ENCODE results near the gene APBB3. TPM values are rescaled to one million over a fixed set of nuclear protein-coding genes. Genes with fewer than 3 reads are reported as not detected.
A peak's percentile ranks its signal among the peaks of the same experiment; 100 is the strongest.
"Not testable (repeated sequence)": the region's sequence is repeated elsewhere in the genome, so short reads cannot be mapped to it uniquely, and the experiment has no call there.

Gene APBB3, protein sequence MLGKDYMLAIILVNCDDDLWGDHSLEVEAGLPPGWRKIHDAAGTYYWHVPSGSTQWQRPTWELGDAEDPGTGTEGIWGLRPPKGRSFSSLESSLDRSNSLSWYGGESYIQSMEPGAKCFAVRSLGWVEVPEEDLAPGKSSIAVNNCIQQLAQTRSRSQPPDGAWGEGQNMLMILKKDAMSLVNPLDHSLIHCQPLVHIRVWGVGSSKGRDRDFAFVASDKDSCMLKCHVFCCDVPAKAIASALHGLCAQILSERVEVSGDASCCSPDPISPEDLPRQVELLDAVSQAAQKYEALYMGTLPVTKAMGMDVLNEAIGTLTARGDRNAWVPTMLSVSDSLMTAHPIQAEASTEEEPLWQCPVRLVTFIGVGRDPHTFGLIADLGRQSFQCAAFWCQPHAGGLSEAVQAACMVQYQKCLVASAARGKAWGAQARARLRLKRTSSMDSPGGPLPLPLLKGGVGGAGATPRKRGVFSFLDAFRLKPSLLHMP
- 9.2 and 12.0 TPM in 2 replicates for total RNA-seq (2014; rRNA removed; shearing (Covaris generic))
- polyA plus RNA-seq (2015; cell fraction: cytosol; rRNA removed), result 11.1 and 12.5 TPM in 2 replicates
- 469 and 545 TPM in 2 replicates for polyA plus RNA-seq (2015; cell fraction: nucleus; rRNA removed)

DNA sequence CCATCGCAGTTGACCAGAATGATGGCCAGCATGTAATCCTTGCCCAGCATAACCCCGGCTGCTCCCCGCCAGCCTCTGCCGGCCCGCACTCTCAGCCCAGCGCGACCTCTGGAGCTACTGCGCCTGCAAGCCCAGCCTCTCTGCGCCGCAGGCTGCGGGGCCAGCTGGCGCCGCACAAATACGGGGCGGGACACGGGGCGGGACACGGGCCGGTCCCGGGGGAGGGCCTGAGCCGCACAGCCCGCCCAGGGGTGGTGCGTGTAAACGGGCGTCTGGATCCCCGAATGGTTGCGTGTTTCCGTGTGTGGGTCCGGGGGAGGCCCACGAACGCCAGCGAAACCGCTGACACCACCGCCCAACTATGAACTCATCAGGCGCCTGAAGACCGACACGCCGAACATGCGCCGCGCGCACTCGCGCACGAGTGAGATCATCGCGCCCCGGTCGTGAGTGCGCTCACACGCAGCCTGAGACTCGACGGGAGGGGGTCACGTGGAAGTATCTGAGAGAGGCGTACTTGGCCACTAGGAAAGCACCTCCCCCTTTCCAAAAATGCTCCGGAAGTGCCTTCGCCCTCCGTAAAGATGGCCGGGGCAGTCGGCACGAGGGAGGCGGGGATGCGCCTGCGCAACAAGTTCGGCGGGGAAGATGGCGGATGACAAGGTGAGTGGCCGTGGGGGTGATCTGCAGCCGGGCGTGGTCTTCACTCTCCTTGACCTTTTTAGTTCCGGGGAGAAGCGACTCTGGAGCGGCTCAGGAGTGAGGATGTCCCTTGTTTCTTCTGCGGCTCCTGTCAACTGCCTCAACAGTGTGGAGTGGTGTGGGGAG, at the start of gene APBB3, which contains the start of gene SLC35A4:
Gene APBB3, minus strand, starts transcription at position 403 of the 828 bp plus-strand sequence. Its CDS starts 353 bp downstream, at position 50.
Gene SLC35A4, plus strand, starts transcription at position 633 of the 828 bp plus-strand sequence. CDS start 2,342 bp downstream, outside the sequence.
- peak; percentile 98 for DNase-seq (ENCODE audit: low read depth, low spot score)
- in situ Hi-C loops (cut with HindIII; ENCODE audit: low pct_unique_long_range_greater_than_20kb, low sequenced_read_pairs), result no loop called here

- no peak for DNase-seq (ENCODE audit: low read depth, low spot score)
- in situ Hi-C loops (cut with HindIII; ENCODE audit: low pct_unique_long_range_greater_than_20kb, low sequenced_read_pairs), result no loop called here
Measured at GRCh38 chr5:140611020-140611521, 46.7 kb upstream of the APBB3 start.

DNA sequence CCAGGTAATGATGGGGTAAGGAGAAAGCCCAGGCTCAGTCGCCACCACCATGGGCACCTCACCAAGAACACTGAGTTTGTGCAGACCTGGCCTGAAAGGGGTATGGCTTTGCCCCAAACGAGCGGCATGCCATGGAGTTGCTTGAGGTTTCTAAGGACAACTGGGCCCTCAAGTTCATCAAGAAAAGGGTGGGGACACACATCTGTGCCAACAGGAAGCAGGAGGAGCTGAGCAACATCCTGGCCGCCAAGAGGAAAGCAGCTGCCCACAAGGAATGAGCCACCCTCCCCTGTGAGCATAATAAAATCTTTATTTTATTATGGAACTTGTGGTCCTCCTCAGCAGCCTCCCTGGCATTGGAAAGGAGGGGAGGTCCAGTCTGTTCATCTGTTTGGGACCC, 44.7 kb upstream of the APBB3 start:
- peak; percentile 7 for DNase-seq (ENCODE audit: low read depth, low spot score)
- in situ Hi-C loops (cut with HindIII; ENCODE audit: low pct_unique_long_range_greater_than_20kb, low sequenced_read_pairs), result no loop called here

DNA sequence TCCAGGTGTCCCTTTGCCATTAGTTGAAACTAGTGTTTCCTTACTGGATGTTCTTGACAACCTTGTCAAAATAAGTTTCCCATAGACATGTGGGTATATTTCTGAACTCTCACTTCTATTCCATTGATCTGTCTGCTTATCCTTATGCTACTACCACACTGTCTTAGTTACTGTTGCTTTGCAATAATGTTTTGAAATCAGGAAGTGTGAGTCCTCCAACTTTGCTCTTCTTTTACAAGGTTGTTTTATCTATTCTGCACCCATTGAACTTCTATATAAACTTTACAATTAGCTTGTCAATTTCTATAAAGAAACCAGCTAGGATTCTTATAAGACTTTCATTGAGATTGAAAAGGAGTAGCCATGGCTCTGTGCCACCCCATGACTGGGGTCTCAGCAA, 44.3 kb upstream of the APBB3 start:
- DNase-seq (ENCODE audit: low read depth, low spot score), result no peak
- in situ Hi-C loops (cut with HindIII; ENCODE audit: low pct_unique_long_range_greater_than_20kb, low sequenced_read_pairs), result no loop called here

- no peak for DNase-seq (ENCODE audit: low read depth, low spot score)
- in situ Hi-C loops (cut with HindIII; ENCODE audit: low pct_unique_long_range_greater_than_20kb, low sequenced_read_pairs), result no loop called here
Measured at GRCh38 chr5:140607031-140607430, 42.6 kb upstream of the APBB3 start.

GRCh38 chr5:140605879-140606278, 41.5 kb upstream of the APBB3 start:
- DNase-seq (ENCODE audit: low read depth, low spot score), result no peak
- in situ Hi-C loops (cut with HindIII; ENCODE audit: low pct_unique_long_range_greater_than_20kb, low sequenced_read_pairs), result no loop called here

- DNase-seq (ENCODE audit: low read depth, low spot score), result no peak
- in situ Hi-C loops (cut with HindIII; ENCODE audit: low pct_unique_long_range_greater_than_20kb, low sequenced_read_pairs), result no loop called here
Measured at GRCh38 chr5:140603734-140604133, 39.3 kb upstream of the APBB3 start.

GRCh38 chr5:140603446-140603698, 39.0 kb upstream of the APBB3 start:
- in situ Hi-C loops (cut with HindIII; ENCODE audit: low pct_unique_long_range_greater_than_20kb, low sequenced_read_pairs), result not testable (repeated sequence)

GRCh38 chr5:140602147-140602546, 37.7 kb upstream of the APBB3 start:
- in situ Hi-C loops (cut with HindIII; ENCODE audit: low pct_unique_long_range_greater_than_20kb, low sequenced_read_pairs), result no loop called here
- DNase-seq (ENCODE audit: low read depth, low spot score), result no peak

More at GRCh38 chr5:140603446-140603698, 39.0 kb upstream of the APBB3 start:
- not testable (repeated sequence) for DNase-seq (ENCODE audit: low read depth, low spot score)

DNA sequence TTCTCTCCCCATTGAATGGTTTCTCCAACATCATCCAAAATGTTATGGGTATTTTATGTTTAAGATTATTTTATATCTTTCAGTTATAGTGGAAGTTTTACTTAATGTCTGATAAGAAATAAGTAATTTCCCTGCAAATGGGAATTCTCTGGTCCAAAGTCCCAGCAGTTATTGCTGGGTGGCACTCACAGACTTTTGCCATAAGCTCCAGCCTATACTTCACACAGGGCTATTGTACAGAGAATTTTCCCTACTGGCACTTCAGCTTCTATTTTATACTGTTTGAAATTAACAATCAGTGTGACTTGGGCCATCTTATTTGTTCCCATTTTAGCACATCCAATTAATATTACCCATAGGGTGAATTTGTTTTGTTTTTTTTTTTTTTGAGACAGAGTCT, 35.7 kb upstream of the APBB3 start:
- DNase-seq (ENCODE audit: low read depth, low spot score), result no peak
- in situ Hi-C loops (cut with HindIII; ENCODE audit: low pct_unique_long_range_greater_than_20kb, low sequenced_read_pairs), result no loop called here

DNA sequence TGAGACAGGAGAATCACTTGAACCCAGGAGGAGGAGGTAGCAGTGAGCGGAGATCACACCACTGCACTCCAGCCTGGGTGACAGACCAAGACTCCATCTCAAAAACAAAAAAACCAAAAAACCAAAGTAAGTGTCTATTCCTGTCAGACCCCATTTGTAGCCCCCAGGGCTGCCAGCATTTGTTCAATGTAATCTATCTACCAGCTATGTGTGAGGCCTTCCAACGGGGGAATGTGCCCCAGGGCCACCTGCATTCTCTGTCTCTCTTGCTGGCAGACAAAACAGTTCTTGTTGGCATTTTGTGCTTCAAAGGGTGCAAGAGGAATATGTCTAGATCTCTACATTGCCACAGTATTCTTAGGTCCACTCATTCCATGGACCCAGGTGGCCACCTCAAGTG, 34.4 kb upstream of the APBB3 start:
- in situ Hi-C loops (cut with HindIII; ENCODE audit: low pct_unique_long_range_greater_than_20kb, low sequenced_read_pairs), result no loop called here
- DNase-seq (ENCODE audit: low read depth, low spot score), result no peak

- in situ Hi-C loops (cut with HindIII; ENCODE audit: low pct_unique_long_range_greater_than_20kb, low sequenced_read_pairs), result no loop called here
- DNase-seq (ENCODE audit: low read depth, low spot score), result no peak
Measured at GRCh38 chr5:140596321-140596741, 31.9 kb upstream of the APBB3 start.

- peak; percentile 36 for DNase-seq (ENCODE audit: low read depth, low spot score)
- in situ Hi-C loops (cut with HindIII; ENCODE audit: low pct_unique_long_range_greater_than_20kb, low sequenced_read_pairs), result no loop called here
Measured at GRCh38 chr5:140595538-140596300, 31.3 kb upstream of the APBB3 start.

GRCh38 chr5:140594169-140594568, 29.8 kb upstream of the APBB3 start:
- DNase-seq (ENCODE audit: low read depth, low spot score), result no peak
- in situ Hi-C loops (cut with HindIII; ENCODE audit: low pct_unique_long_range_greater_than_20kb, low sequenced_read_pairs), result no loop called here

DNA sequence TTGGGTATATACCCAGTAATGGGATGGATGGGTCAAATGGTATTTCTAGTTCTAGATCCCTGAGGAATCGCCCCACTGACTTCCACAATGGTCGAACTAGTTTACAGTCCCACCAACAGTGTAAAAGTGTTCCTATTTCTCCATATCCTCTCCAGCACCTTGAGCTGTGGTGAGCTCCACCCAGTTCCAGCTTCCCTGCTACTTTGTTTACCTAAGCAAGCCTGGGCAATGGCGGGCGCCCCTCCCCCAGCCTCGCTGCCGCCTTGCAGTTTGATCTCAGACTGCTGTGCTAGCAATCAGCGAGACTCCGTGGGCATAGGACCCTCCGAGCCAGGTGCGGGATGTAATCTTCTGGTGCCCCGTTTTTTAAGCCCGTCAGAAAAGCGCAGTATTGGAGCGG, 28.7 kb upstream of the APBB3 start:
- in situ Hi-C loops (cut with HindIII; ENCODE audit: low pct_unique_long_range_greater_than_20kb, low sequenced_read_pairs); DNase-seq (ENCODE audit: low read depth, low spot score): not testable (repeated sequence)

- no peak for DNase-seq (ENCODE audit: low read depth, low spot score)
- in situ Hi-C loops (cut with HindIII; ENCODE audit: low pct_unique_long_range_greater_than_20kb, low sequenced_read_pairs), result no loop called here
Measured at GRCh38 chr5:140591747-140592372, 27.5 kb upstream of the APBB3 start.

GRCh38 chr5:140590861-140591260, 26.5 kb upstream of the APBB3 start:
- no peak for DNase-seq (ENCODE audit: low read depth, low spot score)
- in situ Hi-C loops (cut with HindIII; ENCODE audit: low pct_unique_long_range_greater_than_20kb, low sequenced_read_pairs), result no loop called here
